HG03039 (cell line): ENCODE measurements around the gene CEP72.
"Not testable (repeated sequence)": the region's sequence is repeated elsewhere in the genome, so short reads cannot be mapped to it uniquely, and the experiment has no call there.

Experiments
- ATAC-seq: cut with Tn5 transposase; IDR thresholded peaks from one replicate; pipeline ENCODE4 v1.9.1; 2021; ENCODE audit warnings: mild to moderate bottlenecking, moderate library complexity; ENCODE audit not compliant: unreplicated experiment

The CEP72 gene, protein sequence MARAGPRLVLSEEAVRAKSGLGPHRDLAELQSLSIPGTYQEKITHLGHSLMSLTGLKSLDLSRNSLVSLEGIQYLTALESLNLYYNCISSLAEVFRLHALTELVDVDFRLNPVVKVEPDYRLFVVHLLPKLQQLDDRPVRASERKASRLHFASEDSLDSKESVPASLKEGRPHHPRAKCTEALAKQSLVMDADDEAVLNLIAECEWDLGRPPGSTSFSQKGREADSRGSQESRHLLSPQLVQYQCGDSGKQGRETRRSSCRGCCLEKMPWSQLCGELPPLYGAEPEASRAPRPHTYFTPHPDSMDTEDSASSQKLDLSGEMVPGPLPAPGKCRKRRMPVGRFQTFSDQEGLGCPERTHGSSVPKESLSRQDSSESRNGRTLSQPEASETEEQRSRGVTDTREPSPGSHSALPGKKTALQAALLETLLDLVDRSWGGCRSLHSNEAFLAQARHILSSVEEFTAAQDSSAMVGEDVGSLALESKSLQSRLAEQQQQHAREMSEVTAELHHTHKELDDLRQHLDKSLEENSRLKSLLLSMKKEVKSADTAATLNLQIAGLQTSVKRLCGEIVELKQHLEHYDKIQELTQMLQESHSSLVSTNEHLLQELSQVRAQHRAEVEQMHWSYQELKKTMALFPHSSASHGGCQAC

DNA sequence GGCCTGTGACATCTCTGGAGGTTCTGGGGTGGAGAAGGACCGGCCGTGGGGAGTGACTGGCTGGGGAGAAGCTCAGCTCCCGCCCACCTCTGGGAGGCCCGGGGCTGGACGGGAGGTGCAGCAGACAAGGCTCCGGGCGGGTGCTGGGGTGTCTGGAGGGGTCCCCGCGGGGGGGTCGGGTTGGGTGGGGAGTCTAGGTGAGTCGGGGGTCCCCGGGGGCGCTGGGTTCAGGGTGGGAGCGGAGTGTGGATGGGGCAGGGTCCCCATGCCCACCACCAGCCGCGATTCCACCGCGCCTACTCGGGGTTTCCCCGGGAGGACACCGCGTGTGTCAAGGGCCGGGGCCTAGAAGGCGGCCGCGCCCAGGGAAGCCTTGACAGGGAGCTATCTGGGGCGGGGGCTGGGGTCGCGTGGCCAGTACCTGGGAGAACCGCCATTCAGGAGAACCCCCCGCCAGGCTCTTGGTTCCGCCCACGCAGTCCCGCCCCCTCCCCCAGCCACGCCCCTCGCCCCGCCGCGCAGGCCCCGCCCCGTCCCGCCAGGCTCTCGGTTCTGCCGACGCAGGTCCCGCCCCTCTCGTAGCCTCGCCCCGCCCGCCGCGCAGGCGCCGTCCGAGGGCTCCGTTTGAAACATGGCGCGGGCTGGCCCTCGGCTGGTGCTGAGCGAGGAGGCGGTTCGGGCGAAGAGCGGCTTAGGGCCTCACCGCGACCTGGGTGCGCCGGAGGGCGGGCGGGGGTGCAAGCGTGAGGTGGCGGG, at the start of gene CEP72:
Gene CEP72, plus strand, starts transcription at position 610 of the 756 bp plus-strand sequence. Its CDS starts 22 bp downstream, at position 632.
- peak; percentile 72 for ATAC-seq

DNA sequence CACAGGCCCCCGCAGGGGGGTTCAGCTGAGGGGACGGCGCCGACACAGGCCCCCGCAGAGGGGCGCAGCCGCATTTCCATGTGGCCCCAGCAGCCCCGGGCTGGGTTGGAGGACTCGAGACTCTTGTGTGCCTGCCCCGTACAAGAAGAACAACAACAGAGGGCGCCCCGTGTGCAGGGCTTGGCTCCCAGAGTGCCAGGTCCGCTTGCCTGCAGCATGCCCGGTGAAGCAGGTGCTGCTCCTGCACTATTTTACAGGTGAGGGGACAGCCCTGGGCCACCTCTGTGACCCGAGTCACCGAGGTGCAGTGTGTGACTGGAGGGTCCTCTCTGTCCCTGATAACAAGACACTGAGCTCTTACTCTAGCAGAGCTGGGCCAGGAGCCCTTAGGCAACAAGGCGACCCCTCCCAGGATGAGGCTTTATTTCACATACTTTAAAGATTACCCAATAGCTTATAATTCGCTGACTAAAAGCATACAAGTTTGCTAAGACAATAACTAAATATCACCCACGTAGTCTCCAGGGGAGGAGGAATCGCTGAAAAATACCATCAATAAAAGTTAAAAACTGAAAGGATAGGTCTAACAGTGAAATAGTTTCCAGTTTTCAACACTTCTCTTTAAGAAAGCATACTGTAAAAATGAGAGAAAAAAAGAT, 46.2 kb upstream of the CEP72 start:
- no peak for ATAC-seq

DNA sequence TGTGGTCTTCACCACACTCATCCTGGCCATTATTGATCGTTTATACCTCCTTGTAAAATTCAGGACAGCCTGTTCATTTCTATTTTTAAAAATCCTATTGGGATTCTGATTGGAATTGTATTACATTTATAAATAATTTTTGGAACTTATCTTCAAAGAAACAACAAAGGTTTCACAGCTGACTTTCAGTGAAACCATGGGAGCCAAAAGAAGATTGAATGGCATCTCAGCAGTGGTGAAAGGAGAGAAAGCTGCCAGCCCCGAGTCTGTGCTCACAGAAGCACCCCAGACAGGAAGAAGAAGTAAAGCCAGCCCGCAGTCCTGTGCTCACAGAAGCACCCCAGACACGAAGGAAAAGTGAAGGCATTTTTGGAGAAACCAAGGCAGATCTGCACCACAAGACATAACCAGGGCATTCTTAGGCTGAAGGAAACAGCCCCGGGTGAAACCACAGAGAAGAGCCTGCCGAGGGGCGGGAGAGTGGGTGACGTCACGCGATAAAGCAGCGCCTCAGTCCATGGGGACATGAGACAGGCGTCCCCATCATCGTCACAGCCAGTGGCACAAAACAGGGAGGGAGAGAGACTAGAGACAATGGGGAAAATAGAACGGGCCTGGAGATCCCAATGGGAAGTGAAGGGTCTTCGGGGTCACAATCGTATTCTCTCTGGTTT, 45.4 kb upstream of the CEP72 start:
- ATAC-seq = no peak

DNA sequence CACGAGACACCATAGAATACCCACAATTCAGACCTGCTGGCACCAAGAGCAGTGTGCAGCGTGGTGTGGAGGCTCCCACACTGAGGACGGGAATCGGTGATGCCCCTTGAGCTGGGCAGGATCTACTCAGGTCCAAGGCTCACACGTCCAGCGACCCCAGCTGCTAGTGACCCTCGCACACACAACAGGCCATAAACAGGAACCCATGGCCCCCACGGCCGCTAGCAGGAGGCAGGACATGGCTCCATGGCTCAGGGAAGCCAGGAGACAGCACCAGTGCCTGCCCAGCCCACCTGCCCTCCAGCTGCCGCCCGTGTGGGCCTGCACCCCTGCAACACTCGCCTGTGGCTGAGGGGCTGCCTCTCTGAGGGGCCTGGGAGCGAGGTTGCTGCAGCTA, 44.5 kb upstream of the CEP72 start:
- ATAC-seq = no peak

DNA sequence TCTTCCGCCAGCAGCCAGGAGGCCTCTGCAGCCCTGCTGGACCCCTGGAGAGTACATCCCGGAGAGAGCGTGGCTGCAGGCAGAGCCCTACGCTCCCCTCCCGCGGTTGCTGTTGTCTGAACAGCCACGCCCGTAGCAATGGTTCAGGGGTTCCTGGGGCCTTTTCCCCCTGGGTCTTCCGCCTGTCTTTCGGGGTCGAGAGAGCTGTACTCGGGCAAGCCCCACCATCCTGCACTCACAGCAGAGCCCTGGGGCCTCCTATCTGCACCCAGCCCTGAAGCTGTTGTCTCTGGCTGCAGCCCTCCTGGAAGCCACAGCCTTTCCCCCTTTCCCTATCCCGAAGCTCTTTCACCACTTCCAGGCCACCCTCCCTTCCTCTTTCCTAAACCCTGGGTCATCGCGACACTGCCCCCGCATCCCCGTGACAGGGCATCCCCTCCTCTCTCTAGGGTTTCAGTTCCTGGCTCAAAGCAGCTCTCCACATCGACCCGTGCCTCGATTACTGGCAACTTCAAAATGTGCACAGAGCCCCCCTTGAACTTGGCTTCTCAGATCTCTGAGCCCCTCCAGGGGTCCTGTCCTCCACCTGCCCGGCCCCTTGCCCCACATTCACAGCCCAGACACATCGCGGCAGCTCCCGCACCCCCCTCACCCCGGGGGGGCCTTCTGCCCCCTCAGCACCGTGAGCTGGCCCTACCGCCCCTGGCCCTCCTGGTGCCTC, 43.9 kb upstream of the CEP72 start:
- no peak for ATAC-seq

DNA sequence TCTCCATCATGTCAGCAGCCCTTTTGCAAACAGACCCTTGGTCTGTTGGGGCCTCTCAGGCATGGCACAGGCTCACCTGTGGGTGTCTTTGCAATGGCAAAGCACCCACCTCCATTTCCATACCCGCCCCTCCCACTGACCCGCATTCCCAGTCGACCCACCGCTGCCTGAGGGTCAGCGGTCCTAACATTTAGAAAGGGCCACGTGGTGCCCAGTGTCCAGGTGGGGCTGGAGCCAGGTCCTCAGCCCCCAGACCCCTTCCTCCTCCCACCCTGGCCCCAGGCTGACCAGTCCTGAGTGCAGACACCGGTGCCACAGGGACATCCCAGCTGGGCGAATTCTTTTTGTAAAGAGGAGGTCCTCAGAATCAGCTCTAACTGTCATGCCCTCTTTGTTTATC, 43.3 kb upstream of the CEP72 start:
- no peak for ATAC-seq

DNA sequence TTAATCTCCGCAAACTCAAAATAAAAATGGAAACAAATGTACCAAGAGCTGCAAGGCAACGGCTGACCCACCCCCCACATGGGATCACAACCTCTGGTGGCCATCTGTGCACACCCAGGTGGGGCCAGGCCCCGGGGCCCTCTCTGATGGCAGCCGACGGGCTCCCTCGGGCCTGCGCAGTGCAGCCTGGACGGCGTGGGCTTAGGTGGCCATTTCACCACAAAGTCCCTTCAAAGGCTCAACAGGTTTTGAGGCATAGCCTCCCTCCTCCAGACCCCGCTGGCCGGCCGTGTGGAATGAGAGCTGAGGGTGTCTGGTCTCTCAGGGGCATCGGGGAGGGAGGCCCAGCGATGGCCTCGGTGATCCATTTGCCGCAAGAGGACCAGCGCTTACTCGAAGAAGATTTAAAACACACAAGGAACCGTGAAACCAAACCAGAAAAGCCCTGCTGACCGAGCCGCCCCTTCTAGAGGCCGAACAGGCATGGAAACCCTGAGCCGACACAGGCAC, 42.7 kb upstream of the CEP72 start:
- ATAC-seq = no peak

DNA sequence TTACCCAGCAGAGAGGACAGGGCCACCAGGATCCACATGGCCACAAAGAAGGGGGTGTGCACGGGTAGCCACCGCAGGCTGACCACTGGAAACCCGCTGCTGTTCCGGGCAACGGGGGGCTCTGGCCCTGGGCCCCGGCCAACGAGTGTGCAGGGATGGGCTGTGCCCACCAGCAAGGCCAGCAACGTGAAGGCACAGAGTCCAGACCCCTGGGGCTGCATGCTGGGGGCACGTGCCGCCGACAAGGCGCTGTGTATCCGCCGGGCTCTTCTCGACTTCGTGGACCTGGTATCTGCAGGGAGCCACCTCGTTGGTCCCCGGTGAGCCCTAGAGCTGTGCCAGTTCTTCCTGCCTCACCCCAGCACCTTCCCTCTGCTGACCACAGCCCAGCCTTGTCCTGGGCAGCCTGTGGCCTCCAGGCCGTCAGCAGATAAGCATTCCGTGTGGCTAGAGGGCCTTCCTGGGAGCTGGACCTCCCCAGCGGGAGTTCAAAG, 42.2 kb upstream of the CEP72 start:
- no peak for ATAC-seq

DNA sequence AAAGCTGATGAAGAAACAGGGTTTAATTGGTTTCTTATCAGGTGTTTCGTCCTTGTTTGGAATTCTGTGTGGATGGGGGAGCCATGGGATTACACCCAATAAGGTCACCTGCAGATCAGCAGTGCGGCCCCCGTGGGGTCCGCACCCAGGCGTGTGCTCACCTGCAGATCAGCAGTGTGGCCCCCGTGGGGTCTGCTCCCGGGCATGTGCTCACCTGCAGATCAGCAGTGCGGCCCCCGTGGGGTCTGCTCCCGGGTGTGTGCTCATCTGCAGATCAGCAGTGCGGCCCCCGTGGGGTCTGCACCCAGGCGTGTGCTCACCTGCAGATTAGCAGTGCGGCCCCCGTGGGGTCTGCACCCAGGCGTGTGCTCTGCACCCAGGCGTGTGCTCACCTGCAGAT, 41.7 kb upstream of the CEP72 start:
- no peak for ATAC-seq

DNA sequence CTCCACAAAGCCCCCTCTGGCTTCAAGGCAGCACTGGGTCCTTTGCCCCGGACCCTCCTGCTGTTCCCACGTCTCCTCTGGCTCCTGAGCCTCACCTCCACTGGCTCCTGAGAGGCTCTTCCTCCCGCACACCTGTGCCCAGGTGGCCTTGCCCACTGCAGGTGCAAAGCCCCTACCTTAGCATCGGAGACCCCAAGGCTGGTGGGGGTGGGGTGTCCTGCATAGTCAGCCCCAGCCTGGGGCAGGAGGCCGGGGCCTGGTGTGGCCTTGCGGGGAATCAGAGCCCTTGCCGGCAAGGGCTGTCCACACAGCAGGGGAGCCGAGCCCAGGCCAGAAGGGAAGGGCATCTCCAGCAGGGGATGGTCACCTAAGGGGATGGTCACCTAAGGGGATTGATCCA, 41.3 kb upstream of the CEP72 start:
- ATAC-seq = no peak

DNA sequence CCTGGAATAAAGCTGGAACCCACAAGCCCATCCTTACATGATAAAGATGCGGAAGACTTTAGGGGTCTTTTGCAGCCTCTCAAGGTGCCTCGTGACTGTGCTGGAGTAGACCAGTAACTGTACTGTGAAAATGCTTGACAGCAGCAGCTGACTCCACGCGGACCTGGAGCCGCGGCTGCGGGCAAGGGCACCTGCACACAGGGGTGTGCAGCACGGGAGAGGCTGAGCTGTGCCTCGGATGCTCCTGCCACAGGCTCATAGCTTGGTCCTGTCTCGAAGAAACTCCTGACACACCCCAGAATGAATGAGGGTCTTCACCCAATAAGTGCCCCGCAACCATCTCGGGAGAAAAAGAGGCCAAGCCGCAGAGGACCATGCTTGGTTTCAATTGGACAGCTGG, 40.3 kb upstream of the CEP72 start:
- no peak for ATAC-seq

DNA sequence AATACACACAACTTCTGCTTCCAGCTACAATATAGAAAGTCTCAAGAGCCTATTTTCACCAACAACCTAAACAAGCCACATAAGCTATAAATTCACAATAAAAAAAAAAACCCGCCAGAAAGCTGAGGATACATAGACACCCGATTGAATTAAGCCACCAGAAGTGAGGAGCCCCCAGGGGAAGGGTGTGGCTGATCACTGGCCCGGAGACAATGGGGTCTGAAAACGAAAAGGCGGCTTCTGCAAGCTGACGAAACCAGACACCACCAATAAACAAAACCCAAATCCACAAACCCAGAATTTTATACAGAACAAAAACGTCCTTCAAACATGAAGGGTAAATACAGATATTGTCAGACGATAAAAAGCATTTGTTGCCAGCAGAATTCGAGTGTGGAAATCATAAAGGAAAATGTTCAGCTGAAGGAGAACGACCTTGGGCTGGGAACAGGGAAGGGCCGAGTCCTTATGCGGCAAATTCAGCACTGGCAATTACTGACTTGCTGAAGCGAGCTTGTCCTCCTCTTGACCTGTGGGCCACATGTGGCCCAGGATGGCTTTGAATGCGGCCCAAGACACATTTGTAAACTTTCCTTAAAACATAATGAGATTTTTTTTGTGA, 39.6 kb upstream of the CEP72 start:
- no peak for ATAC-seq

DNA sequence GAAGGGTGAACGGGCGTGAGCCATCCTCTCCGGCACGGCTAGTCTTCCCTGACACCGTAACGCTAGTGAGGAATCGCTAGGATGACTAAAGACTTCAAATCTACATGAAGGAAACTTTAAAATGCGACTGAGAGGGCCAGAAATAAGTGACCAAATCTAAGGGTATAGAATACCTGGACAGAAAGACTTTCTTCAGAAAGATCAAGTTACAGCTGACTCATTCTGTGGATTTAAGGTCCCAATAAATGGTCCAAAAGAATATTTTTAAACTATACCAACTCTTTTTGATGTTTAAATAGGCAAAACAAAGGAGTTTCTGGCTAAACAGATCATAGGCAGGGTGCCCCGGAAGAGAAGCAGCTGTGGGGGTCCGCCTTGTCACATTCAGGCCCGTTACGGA, 38.9 kb upstream of the CEP72 start:
- ATAC-seq = no peak

DNA sequence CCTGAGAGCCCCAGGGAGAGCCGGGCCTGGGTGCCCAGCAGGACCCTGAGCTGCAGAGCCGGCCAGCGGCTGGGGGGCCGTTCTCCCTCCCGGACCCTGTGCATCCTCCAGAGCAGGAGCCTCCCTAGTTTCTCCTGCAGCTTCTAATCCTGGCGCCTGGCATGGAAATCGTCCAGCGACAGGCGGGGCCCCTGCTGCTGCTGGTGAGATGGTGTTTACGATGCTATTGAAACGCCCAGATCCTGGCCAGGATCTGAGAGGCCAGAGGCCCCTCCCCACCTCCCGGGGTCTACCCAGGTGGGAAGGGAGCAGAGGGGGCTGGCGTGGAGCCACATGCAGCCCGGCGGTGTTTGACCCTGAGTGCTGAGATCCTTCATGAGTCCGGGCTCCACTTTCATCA, 38.2 kb upstream of the CEP72 start:
- no peak for ATAC-seq

DNA sequence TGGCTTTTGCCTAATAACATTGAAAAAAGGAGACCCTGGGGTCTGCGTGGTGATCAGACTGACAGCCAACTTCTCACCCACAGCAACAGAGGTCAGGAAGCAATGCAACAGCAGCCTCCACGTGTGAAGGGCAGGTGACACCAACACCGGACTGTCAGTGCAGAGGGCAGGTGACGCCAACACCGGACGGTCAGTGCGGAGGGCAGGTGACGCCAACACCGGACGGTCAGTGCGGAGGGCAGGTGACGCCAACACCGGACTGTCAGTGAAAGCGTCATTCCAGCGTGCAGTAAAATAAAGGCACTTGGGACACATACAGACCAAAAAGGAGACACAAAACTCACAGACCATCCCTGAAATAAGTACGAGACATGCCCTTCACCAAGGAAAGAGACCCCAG, 37.2 kb upstream of the CEP72 start:
- ATAC-seq = no peak

DNA sequence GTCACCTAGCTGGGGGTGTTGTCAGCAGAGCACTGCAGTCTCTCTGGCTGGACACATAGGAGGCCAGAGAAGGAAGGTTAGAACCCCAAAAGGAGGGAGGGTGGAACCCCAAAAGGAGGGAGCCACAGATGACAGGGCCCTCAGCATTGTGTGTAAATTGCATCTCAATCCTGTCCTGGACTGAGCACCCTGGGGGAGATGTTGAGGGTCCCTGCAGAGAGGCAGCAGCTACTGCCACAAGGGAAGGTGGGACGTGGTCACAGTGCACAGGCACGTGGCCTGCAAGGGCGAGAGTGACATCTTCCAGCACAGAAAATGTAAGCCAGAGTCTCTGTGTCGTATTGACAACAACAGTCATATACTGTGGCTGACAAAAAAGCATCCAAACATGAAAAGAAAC, 36.5 kb upstream of the CEP72 start:
- ATAC-seq = no peak

DNA sequence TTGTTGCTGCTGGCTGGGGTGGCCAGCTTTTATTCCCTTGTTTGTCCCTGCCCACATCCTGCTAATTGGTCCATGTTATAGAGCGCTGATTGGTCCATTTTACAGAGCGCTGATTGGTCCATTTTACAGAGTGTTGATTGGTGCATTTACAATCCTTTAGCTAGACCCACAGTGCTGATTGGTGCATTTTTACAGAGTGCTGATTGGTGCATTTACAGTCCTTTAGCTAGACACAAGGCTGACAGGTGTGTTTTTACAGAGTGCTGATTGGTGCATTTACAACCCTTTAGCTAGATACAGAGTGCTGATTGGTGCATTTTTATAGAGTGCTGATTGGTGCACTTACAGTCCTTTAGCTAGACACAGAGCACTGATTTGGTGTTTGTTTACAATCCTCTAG, 34.9 kb upstream of the CEP72 start:
- not testable (repeated sequence) for ATAC-seq

DNA sequence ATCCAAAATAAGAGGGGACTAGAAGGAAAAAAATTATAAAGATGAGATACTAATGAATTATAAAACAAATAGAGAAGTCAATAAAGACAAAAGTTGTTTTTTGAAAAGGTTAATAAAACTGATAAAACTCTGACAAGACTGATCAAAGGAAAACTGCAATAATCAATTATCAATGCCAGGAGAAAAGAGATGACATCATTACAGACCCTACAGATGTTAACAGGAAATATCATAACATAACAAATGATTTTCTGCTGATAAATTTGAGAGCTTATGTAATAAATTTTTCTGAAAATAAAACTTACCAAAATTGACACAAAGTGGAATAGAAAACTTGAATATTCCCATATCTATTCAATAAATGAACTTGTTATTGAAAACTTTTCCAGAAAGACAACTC, 34.3 kb upstream of the CEP72 start:
- ATAC-seq = no peak

DNA sequence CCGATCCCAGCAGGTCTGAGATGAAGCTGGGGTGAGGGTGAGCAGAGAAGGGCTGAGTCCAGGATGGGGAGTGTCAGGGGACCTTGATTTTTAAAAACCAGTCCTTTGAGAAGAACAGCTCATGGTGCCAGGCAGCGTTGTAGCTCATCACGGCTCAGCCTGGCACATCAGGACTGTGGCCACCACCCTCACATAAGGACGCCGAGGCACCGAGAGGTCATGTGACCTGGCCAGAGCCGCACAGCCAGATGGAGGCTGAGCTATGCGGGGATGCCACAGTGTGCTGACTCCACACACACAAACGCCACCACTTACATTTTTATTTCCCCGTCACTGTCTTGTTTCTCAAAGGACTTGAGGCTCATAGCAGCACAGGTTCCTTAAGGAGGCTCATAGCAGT, 32.9 kb upstream of the CEP72 start:
- ATAC-seq = no peak
